ENCODE measurements around the gene FOSB.

FOSB gene

GRCh38 chr19:45448425-45448756 is 19.4 kb upstream of the FOSB start:
- TF ChIP-seq, protein P1, sequence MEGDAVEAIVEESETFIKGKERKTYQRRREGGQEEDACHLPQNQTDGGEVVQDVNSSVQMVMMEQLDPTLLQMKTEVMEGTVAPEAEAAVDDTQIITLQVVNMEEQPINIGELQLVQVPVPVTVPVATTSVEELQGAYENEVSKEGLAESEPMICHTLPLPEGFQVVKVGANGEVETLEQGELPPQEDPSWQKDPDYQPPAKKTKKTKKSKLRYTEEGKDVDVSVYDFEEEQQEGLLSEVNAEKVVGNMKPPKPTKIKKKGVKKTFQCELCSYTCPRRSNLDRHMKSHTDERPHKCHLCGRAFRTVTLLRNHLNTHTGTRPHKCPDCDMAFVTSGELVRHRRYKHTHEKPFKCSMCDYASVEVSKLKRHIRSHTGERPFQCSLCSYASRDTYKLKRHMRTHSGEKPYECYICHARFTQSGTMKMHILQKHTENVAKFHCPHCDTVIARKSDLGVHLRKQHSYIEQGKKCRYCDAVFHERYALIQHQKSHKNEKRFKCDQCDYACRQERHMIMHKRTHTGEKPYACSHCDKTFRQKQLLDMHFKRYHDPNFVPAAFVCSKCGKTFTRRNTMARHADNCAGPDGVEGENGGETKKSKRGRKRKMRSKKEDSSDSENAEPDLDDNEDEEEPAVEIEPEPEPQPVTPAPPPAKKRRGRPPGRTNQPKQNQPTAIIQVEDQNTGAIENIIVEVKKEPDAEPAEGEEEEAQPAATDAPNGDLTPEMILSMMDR (IDR thresholded peaks at IDR 0.05; ENCODE audit: low read depth, low read length), result no peak
- no peak overlapping the region for H3K4me3 ChIP-seq (replicated peaks in 1 of 2; ENCODE audit: low read depth in 2 of 2, low read length in 2 of 2)
- no peak for DNase-seq (ENCODE audit: low read depth in 2 of 2)

- H3K4me3 ChIP-seq (replicated peaks in 1 of 2; ENCODE audit: low read depth in 2 of 2, low read length in 2 of 2), result no peak overlapping the region
- TF ChIP-seq, protein P1 (IDR thresholded peaks at IDR 0.05; ENCODE audit: low read depth, low read length), result no peak
- DNase-seq (ENCODE audit: low read depth in 2 of 2), result no peak
Measured at GRCh38 chr19:45448887-45449299, 18.9 kb upstream of the FOSB start.

DNA sequence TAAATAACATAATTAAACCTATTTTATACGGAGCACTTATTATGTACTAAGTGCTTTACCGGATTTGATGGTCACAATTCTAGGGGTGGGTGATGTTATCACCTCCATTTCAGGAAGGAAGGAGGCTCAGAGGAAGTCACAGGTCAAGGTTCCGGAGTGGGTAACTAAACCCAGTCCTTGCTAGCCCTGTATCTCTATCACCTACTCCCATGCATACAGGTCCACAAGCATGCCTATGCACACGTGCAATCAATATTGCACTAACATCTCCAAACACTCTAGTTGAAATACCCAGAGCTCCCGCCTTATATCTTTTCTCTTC is 17.8 kb upstream of the FOSB start:
- no peak for DNase-seq (ENCODE audit: low read depth in 2 of 2)
- TF ChIP-seq, protein P1 (IDR thresholded peaks at IDR 0.05; ENCODE audit: low read depth, low read length), result no peak
- H3K4me3 ChIP-seq (replicated peaks in 1 of 2; ENCODE audit: low read depth in 2 of 2, low read length in 2 of 2), result peak overlapping the region; percentile 44 to 53

- DNase-seq (ENCODE audit: low read depth in 2 of 2), result peak; percentile 69 to 76
- TF ChIP-seq, protein P1 (IDR thresholded peaks at IDR 0.05; ENCODE audit: low read depth, low read length), result no peak
- peak overlapping the region; percentile 62 to 70 for H3K4me3 ChIP-seq (replicated peaks in 1 of 2; ENCODE audit: low read depth in 2 of 2, low read length in 2 of 2)
Measured at GRCh38 chr19:45451131-45451849, 16.5 kb upstream of the FOSB start.

- TF ChIP-seq, protein P1 (IDR thresholded peaks at IDR 0.05; ENCODE audit: low read depth, low read length), result no peak
- H3K4me3 ChIP-seq (replicated peaks in 1 of 2; ENCODE audit: low read depth in 2 of 2, low read length in 2 of 2), result no peak overlapping the region
- DNase-seq (ENCODE audit: low read depth in 2 of 2), result no peak
Measured at GRCh38 chr19:45451850-45452387, 15.9 kb upstream of the FOSB start.

DNA sequence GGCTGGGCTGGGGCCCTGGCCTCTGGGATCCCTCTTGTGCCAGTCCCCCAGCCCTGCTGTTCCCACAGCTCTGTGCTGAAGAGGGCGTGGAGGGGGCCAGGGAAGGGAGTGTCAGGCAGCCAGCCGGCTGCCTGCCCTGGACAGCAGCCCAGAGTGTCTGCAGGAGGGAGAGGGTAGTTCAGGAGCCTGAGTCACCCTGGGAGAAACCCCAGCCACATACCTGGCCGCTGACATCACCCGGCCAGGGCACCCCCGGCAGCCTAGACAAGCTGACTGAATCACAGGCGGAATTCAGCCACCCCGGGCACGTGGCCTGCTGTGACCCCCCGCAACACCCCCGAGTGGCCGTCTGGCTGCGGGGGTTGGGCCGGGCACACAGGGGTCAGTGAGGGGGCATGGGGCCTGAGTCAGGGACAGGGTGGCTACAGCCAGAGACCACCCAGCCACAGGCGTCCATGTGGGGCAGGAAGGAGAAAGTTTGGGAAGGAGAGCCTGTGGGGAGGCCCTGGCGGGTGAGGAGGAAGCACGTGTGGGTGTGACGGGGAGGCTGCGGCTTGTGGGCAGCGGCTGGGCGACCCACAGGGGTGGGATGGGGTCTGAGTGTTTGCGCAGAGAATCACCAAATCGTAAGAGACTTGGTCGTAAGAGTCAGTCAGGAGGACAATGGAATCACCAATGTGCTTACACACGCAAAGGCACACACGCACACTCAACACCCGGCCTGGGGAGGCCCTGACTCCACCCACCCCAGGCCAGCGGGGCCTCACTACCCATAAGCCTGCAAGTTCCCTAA is 11.9 kb upstream of the FOSB start:
- peak; percentile 99 to 100 for DNase-seq (ENCODE audit: low read depth in 2 of 2)
- H3K4me3 ChIP-seq (replicated peaks in 1 of 2; ENCODE audit: low read depth in 2 of 2, low read length in 2 of 2), result no peak overlapping the region
- TF ChIP-seq, protein P1 (IDR thresholded peaks at IDR 0.05; ENCODE audit: low read depth, low read length), result no peak
